Liver (tissue), 4 donors: ENCODE measurements around the gene RPS10. TPM values are rescaled to one million over a fixed set of nuclear protein-coding genes. Genes with fewer than 3 reads are reported as not detected.

Experiments
- polyA plus RNA-seq, 2 donors: library from polyadenylated mRNA; stranded (reverse) in 1 of 2; unstranded in 1 of 2; fragments of 200-250 nt in 1 of 2; fragments of >200 nt in 1 of 2; fragmentation: Nextera tagmentation in 1 of 2; extraction: Ambion mirVana in 1 of 2; gene quantifications; one replicate each; pipeline versions ENCODE4 v1.2.1 to v1.2.3, GENCODE V29; 2013 to 2015
- total RNA-seq, 2 donors: library from RNA; depleted of rRNA; stranded (reverse); fragments of >200 nt; gene quantifications; one replicate each; pipeline ENCODE4 v1.2.3, GENCODE V29; 2014
- donor health status: healthy.
- donor health status: healthy.
- donor health status: healthy.

The RPS10 gene
- total and polyA plus RNA-seq, 4 donors = 294 to 970 (median 832) TPM

Other genes starting within 250 kb of the RPS10 start
- 100 to 1,000 TPM in 1 of 2 donors, 1 to 10 TPM in 1; 4.2 to 118 TPM for gene HMGA1, start 189.2 kb downstream of the RPS10 start, total RNA-seq
- 1 to 10 TPM; 7.9 to 9.2 TPM for gene HMGA1, start 189.2 kb downstream of the RPS10 start, polyA plus RNA-seq
- 1 to 10 TPM; 2.4 to 2.6 TPM for gene SMIM29, start 177.1 kb downstream of the RPS10 start, total RNA-seq
- gene SMIM29, start 177.1 kb downstream of the RPS10 start, polyA plus RNA-seq = 10 to 100 TPM; 10.8 to 11.3 TPM
- gene NUDT3, start 33.4 kb downstream of the RPS10 start, total RNA-seq = 10 to 100 TPM; 11.3 to 20.2 TPM
- 1 to 10 TPM; 3.2 to 7.6 TPM for gene NUDT3, start 33.4 kb downstream of the RPS10 start, polyA plus RNA-seq
- gene PACSIN1, start 40.0 kb upstream of the RPS10 start, total RNA-seq = under 1 TPM; 0.14 to 0.17 TPM
- gene PACSIN1, start 40.0 kb upstream of the RPS10 start, polyA plus RNA-seq = under 1 TPM; 0.03 to 0.17 TPM
- gene SPDEF, start 130.3 kb upstream of the RPS10 start, total RNA-seq = under 1 TPM in 1 of 2 donors, not detected in 1; 0.09 TPM
- gene SPDEF, start 130.3 kb upstream of the RPS10 start, polyA plus RNA-seq = under 1 TPM in 1 of 2 donors, not detected in 1; 0.05 TPM